NCI-H2196 (cell line): ENCODE data around the gene RPGR.
A peak's percentile ranks its signal among the peaks of the same experiment; 100 is the strongest.

Experiments used
- DNase-seq: peaks from one replicate; lab custom pipeline; 2025; ENCODE audit not compliant: unreplicated experiment; lab: John Stamatoyannopoulos, UW

Gene RPGR

GRCh38 chrX:38327007-38327774 is at the start of gene RPGR:
Gene RPGR (minus strand): TSS chrX:38327509. CDS start chrX:38327367, 142 bp downstream.
- peak; percentile 79 for DNase-seq

- no peak for DNase-seq
Observed at GRCh38 chrX:38376747-38377146, 49.4 kb upstream of the RPGR start.

- no peak for DNase-seq
Observed at GRCh38 chrX:38375891-38376290, 48.6 kb upstream of the RPGR start.

GRCh38 chrX:38374431-38374830 is 47.1 kb upstream of the RPGR start:
- DNase-seq, result no peak

GRCh38 chrX:38371641-38372040 is 44.3 kb upstream of the RPGR start:
- no peak for DNase-seq

GRCh38 chrX:38368774-38369173 is 41.5 kb upstream of the RPGR start:
- no peak for DNase-seq

GRCh38 chrX:38365954-38366353 is 38.6 kb upstream of the RPGR start:
- no peak for DNase-seq

GRCh38 chrX:38363046-38363445 is 35.7 kb upstream of the RPGR start:
- DNase-seq, result no peak

GRCh38 chrX:38357747-38358673 is 30.7 kb upstream of the RPGR start:
- no peak for DNase-seq

- no peak for DNase-seq
Observed at GRCh38 chrX:38356401-38356800, 29.1 kb upstream of the RPGR start.

- no peak for DNase-seq
Observed at GRCh38 chrX:38352362-38352761, 25.1 kb upstream of the RPGR start, which contains the start of gene OTC. Gene OTC (plus strand): TSS chrX:38352604. CDS start chrX:38352697, 93 bp downstream.

- no peak for DNase-seq
Observed at GRCh38 chrX:38351346-38351745, 24.0 kb upstream of the RPGR start.

GRCh38 chrX:38347136-38347535 is 19.8 kb upstream of the RPGR start:
- no peak for DNase-seq

GRCh38 chrX:38346150-38346549 is 18.8 kb upstream of the RPGR start:
- DNase-seq, result no peak

GRCh38 chrX:38342853-38343778 is 15.8 kb upstream of the RPGR start:
- DNase-seq, result no peak

GRCh38 chrX:38341442-38341841 is 14.1 kb upstream of the RPGR start:
- DNase-seq, result no peak

- no peak for DNase-seq
Observed at GRCh38 chrX:38336538-38337240, 9.4 kb upstream of the RPGR start.

- no peak for DNase-seq
Observed at GRCh38 chrX:38335382-38335781, 8.1 kb upstream of the RPGR start.

- no peak for DNase-seq
Observed at GRCh38 chrX:38332505-38332904, 5.2 kb upstream of the RPGR start.

GRCh38 chrX:38327775-38328081 is 419 bp upstream of the RPGR start:
- no peak for DNase-seq
